Natural killer cell (primary cell): ENCODE data around the gene NRCAM. TPM values are rescaled to one million over a fixed set of nuclear protein-coding genes. Genes with fewer than 3 reads are reported as not detected.

ENCODE experiments used
- ATAC-seq, 3 donors: fragments of 150-1000 bp in 2 of 3; fragments of 200-7000 bp in 1 of 3; cut with Tn5 transposase; 1 replicate in 1 of 3; 2 replicates in 2 of 3; pipeline ENCODE4 v1.10.0; 2021; ENCODE audit warnings: mild to moderate bottlenecking in 2 of 3, moderate library complexity in 2 of 3
- DNase-seq, 2 donors: peaks; one replicate each; pipeline versions ENCODE4 v3.0.0 to v3.0.0-alpha.2; 2013 to 2021; ENCODE audit warnings: mixed read lengths in 1 of 2
- H3K27ac ChIP-seq: one replicate; pipeline ENCODE4 v1.5.1; 2013; ENCODE audit warnings: mild to moderate bottlenecking, low read length
- H3K27me3 ChIP-seq: one replicate; pipeline ENCODE4 v1.6.1; 2013; ENCODE audit warnings: low read length; ENCODE audit not compliant: control insufficient read depth, insufficient read depth
- H3K36me3 ChIP-seq: one replicate; pipeline ENCODE4 v1.6.1; 2013; ENCODE audit warnings: low read length; ENCODE audit not compliant: control insufficient read depth, insufficient read depth
- H3K4me1 ChIP-seq: one replicate; pipeline ENCODE4 v1.6.1; 2013; ENCODE audit warnings: low read length; ENCODE audit not compliant: control insufficient read depth, insufficient read depth
- H3K4me3 ChIP-seq: one replicate; pipeline ENCODE4 v1.5.1; 2013; ENCODE audit warnings: low read length
- H3K9me3 ChIP-seq: one replicate; pipeline ENCODE4 v1.6.1; 2013; ENCODE audit warnings: low read length; ENCODE audit not compliant: control insufficient read depth, insufficient read depth
- H3K27ac Mint-ChIP-seq, 2 donors: one replicate each; pipeline ENCODE4 v1.8.0; 2022; ENCODE audit warnings: mild to moderate bottlenecking in 2 of 2, mixed read lengths in 2 of 2, moderate library complexity in 1 of 2
- H3K27me3 Mint-ChIP-seq, 2 donors: one replicate each; pipeline ENCODE4 v1.8.0; 2022; ENCODE audit warnings: low read depth in 2 of 2, mixed read lengths in 2 of 2
- H3K36me3 Mint-ChIP-seq: one replicate; pipeline ENCODE4 v1.8.0; 2022; ENCODE audit warnings: mixed read lengths
- H3K4me1 Mint-ChIP-seq, 2 donors: one replicate each; pipeline ENCODE4 v1.8.0; 2022; ENCODE audit warnings: mixed read lengths in 2 of 2
- H3K4me3 Mint-ChIP-seq: one replicate; pipeline ENCODE4 v1.8.0; 2022; ENCODE audit warnings: mild to moderate bottlenecking, moderate library complexity, mixed read lengths
- H3K9me3 Mint-ChIP-seq, 2 donors: one replicate each; pipeline ENCODE4 v1.8.0; 2022; ENCODE audit warnings: mixed read lengths in 2 of 2
- CTCF ChIP-seq: fragments of 200-600 bp; IDR thresholded peaks from one replicate; pipeline ENCODE4 v1.8.0; 2022; ENCODE audit warnings: antibody characterized with exemption
- WGBS: methylation state at CpG from one replicate; pipeline ENCODE4 v1.1.7; 2013; ENCODE audit warnings: missing lambda C conversion rate; ENCODE audit not compliant: insufficient coverage; 5-methylcytosine and 5-hydroxymethylcytosine counted together
- intact Hi-C: fragments of 100-400 bp; cut with micrococcal nuclease; formaldehyde crosslinking; loops from one replicate; pipeline ENCODE4 v1.14.2; 2022
- total RNA-seq, 4 donors: library from RNA; stranded (reverse); fragments of 120-200 nt in 1 of 4; gene quantifications; one replicate each; pipeline versions ENCODE4 v1.2.3 to v1.2.4, GENCODE V29; 2013 to 2022

The NRCAM gene
- total RNA-seq, 3 donors from 2014 or later (not counting 1 experiment from before 2014, with no cell fraction given) = 0.27 to 0.95 (median 0.52) TPM

- H3K4me1 Mint-ChIP-seq = no peaks in the 10 kb centered on the region
- no peaks in the 10 kb centered on the region for H3K9me3 Mint-ChIP-seq
- H3K27ac Mint-ChIP-seq = no peak overlapping the region
- no peaks in the 10 kb centered on the region for H3K27me3 ChIP-seq
- no peaks in the 10 kb centered on the region for H3K36me3 Mint-ChIP-seq
- H3K4me3 Mint-ChIP-seq = no peak overlapping the region
- no peaks in the 10 kb centered on the region for H3K27me3 Mint-ChIP-seq
- no peak overlapping the region for H3K4me3 ChIP-seq
- DNase-seq = no peak
- 70% methylated on average over 3 of the region's 4 CpGs for WGBS
- H3K4me1 ChIP-seq = no peaks in the 10 kb centered on the region
- no peaks in the 10 kb centered on the region for H3K36me3 ChIP-seq
- TF ChIP-seq CTCF = no peak
- H3K9me3 ChIP-seq = no peaks in the 10 kb centered on the region
- ATAC-seq = no peak
- H3K27ac ChIP-seq = no peak overlapping the region
- intact Hi-C loops = no loop called here
Measured at GRCh38 chr7:108324053-108325038, 131.9 kb downstream of the NRCAM start.

GRCh38 chr7:108322925-108323832 is 133.1 kb downstream of the NRCAM start:
- intact Hi-C loops = no loop called here
- TF ChIP-seq CTCF = no peak
- no peaks in the 10 kb centered on the region for H3K36me3 Mint-ChIP-seq
- Histone ChIP-seq H3K27ac (no peak overlapping the region), H3K36me3 (no peaks in the 10 kb centered on the region), H3K4me3 (no peak overlapping the region), H3K4me1 (no peaks in the 10 kb centered on the region), H3K27me3 (no peaks in the 10 kb centered on the region), H3K9me3 (no peaks in the 10 kb centered on the region)
- H3K4me3 Mint-ChIP-seq = no peak overlapping the region
- ATAC-seq (no peak), DNase-seq (no peak)
- 95% methylated on average over 4 of the region's 4 CpGs for WGBS
- H3K27ac Mint-ChIP-seq = no peak overlapping the region
- H3K27me3 Mint-ChIP-seq = no peaks in the 10 kb centered on the region
- H3K9me3 Mint-ChIP-seq = no peaks in the 10 kb centered on the region
- no peaks in the 10 kb centered on the region for H3K4me1 Mint-ChIP-seq

GRCh38 chr7:108322046-108322445 is 134.2 kb downstream of the NRCAM start:
- 71% methylated on average over 2 of the region's 2 CpGs for WGBS
- TF ChIP-seq CTCF = no peak
- Mint-ChIP-seq H3K9me3 (no peaks in the 10 kb centered on the region), H3K4me1 (no peaks in the 10 kb centered on the region), H3K4me3 (no peak overlapping the region), H3K36me3 (no peaks in the 10 kb centered on the region), H3K27me3 (no peaks in the 10 kb centered on the region), H3K27ac (no peak overlapping the region)
- intact Hi-C loops = no loop called here
- Histone ChIP-seq H3K9me3 (no peaks in the 10 kb centered on the region), H3K4me3 (no peak overlapping the region), H3K27ac (no peak overlapping the region), H3K4me1 (no peaks in the 10 kb centered on the region), H3K27me3 (no peaks in the 10 kb centered on the region), H3K36me3 (no peaks in the 10 kb centered on the region)
- no peak for ATAC-seq
- DNase-seq = no peak
